ENCODE data around the gene LYPD4. TPM values are rescaled to one million over a fixed set of nuclear protein-coding genes. Genes with fewer than 3 reads are reported as not detected.

The LYPD4 gene
- total and polyA plus RNA-seq, 8 donors, result not detected

GRCh38 chr19:41862445-41862986 lies 18.0 kb upstream of the LYPD4 start:
- H3K36me3 ChIP-seq, result peaks cover 4 to 68% of the 10 kb centered on the region in 2 donors
- H3K4me1 ChIP-seq, result peaks cover 19 to 74% of the 10 kb centered on the region in 2 donors
- DNase-seq (no peak), ATAC-seq (no peak)
- peak overlapping the region in 1 of 2 donors; percentile 96 for H3K4me3 ChIP-seq
- intact Hi-C loops (cut with DNase I), result loop anchor here in 1 of 2 donors (10.0 kb wide), 1 partner anchor 72 kb away; no protein-coding TSS in a partner anchor
- no peaks in the 10 kb centered on the region for H3K9me3 ChIP-seq
- H3K27me3 ChIP-seq, result no peaks in the 10 kb centered on the region
- H3K27ac ChIP-seq, result no peak overlapping the region
- TF ChIP-seq CTCF (IDR thresholded peaks at IDR 0.05), result no peak

- no peak overlapping the region for H3K27ac ChIP-seq
- peaks cover 4 to 61% of the 10 kb centered on the region in 2 donors for H3K36me3 ChIP-seq
- no peaks in the 10 kb centered on the region for H3K27me3 ChIP-seq
- no peaks in the 10 kb centered on the region for H3K9me3 ChIP-seq
- TF ChIP-seq CTCF (IDR thresholded peaks at IDR 0.05), result no peak
- no peak for ATAC-seq
- peak overlapping the region in 1 of 2 donors; percentile 96 for H3K4me3 ChIP-seq
- H3K4me1 ChIP-seq, result peaks cover 19 to 67% of the 10 kb centered on the region in 2 donors
- intact Hi-C loops (cut with DNase I), result loop anchor here in 1 of 2 donors (10.0 kb wide), 1 partner anchor 73 kb away; no protein-coding TSS in a partner anchor
- no peak for DNase-seq
Observed at GRCh38 chr19:41861846-41862245, 17.4 kb upstream of the LYPD4 start.

- Histone ChIP-seq H3K36me3 (peaks cover 4 to 55% of the 10 kb centered on the region in 2 donors), H3K27me3 (no peaks in the 10 kb centered on the region), H3K9me3 (no peaks in the 10 kb centered on the region), H3K27ac (peak overlapping the region; percentile 96 to 97), H3K4me1 (peaks cover 19 to 61% of the 10 kb centered on the region in 2 donors), H3K4me3 (peak overlapping the region; percentile 90 to 96)
- ATAC-seq (no peak), DNase-seq (no peak)
- no peak for TF ChIP-seq CTCF (IDR thresholded peaks at IDR 0.05)
- intact Hi-C loops (cut with DNase I), result loop anchor here in 1 of 2 donors (10.0 kb wide), 1 partner anchor 74 kb away; no protein-coding TSS in a partner anchor
Observed at GRCh38 chr19:41861116-41861768, 16.8 kb upstream of the LYPD4 start.

GRCh38 chr19:41860419-41861115 lies 16.1 kb upstream of the LYPD4 start:
- no peak for TF ChIP-seq CTCF (IDR thresholded peaks at IDR 0.05)
- Histone ChIP-seq H3K36me3 (peaks cover 4 to 48% of the 10 kb centered on the region in 2 donors), H3K4me1 (peaks cover 19 to 56% of the 10 kb centered on the region in 2 donors), H3K4me3 (peak overlapping the region; percentile 90 to 96), H3K9me3 (no peaks in the 10 kb centered on the region), H3K27ac (peak overlapping the region; percentile 96 to 97), H3K27me3 (no peaks in the 10 kb centered on the region)
- intact Hi-C loops (cut with DNase I), result loop anchor here in 1 of 2 donors (10.0 kb wide), 1 partner anchor 74 kb away; no protein-coding TSS in a partner anchor
- peak in 2 of 4 donors; percentile 45 to 53 for DNase-seq
- no peak for ATAC-seq
